HuH-7 (cell line): Measurements from ENCODE around the gene IL21.
A peak's percentile ranks its signal among the peaks of the same experiment; 100 is the strongest.
"Not testable (repeated sequence)": the region's sequence is repeated elsewhere in the genome, so short reads cannot be mapped to it uniquely, and the experiment has no call there.

ENCODE experiments used
- DNase-seq: peaks from one replicate; pipeline ENCODE4 v3.0.0; 2011; ENCODE audit warnings: low spot score

Gene IL21

GRCh38 chr4:122577808-122578781 is 42.8 kb downstream of the IL21 start:
- peak; percentile 36 for DNase-seq

- DNase-seq = no peak
Observed at GRCh38 chr4:122577189-122577553, 43.7 kb downstream of the IL21 start.

GRCh38 chr4:122576261-122577188 is 44.3 kb downstream of the IL21 start:
- DNase-seq = peak; percentile 10

- not testable (repeated sequence) for DNase-seq
Observed at GRCh38 chr4:122574347-122574746, 46.5 kb downstream of the IL21 start.

- DNase-seq = no peak
Observed at GRCh38 chr4:122562449-122562848, 58.4 kb downstream of the IL21 start.
